Kasumi-1 (cell line): ENCODE results near the gene CLCN2.

ENCODE experiments used
- DNase-seq, 2 experiments: peaks; one replicate each; lab custom pipeline; 2025; lab: John Stamatoyannopoulos, UW

The CLCN2 gene

GRCh38 chr3:184296616-184297015 is 64.8 kb downstream of the CLCN2 start:
- DNase-seq: no peak
